Karpas-422 (cell line): ENCODE data around the gene CYSTM1. TPM values are rescaled to one million over a fixed set of nuclear protein-coding genes. Genes with fewer than 3 reads are reported as not detected.

Experiments used
- DNase-seq: peaks from one replicate; pipeline ENCODE4 v3.0.0-alpha.2; 2015
- H2AFZ ChIP-seq: fragments of 200-600 bp; sonication (generic); 2 replicates; pipeline ENCODE4 v1.6.1; 2014; ENCODE audit warnings: antibody characterized with exemption, low read length, mixed read lengths
- H3K27ac ChIP-seq: fragments of 200-600 bp; sonication (generic); 2 replicates; pipeline ENCODE4 v1.5.1; 2014; ENCODE audit warnings: mild to moderate bottlenecking, low read length, moderate library complexity
- H3K27me3 ChIP-seq: fragments of 200-600 bp; sonication (generic); 2 replicates; pipeline ENCODE4 v1.6.1; 2014; ENCODE audit warnings: low read length, mixed read lengths
- H3K36me3 ChIP-seq: fragments of 200-600 bp; sonication (generic); 2 replicates; pipeline ENCODE4 v1.6.1; 2014; ENCODE audit warnings: low read length, mixed read lengths; ENCODE audit not compliant: insufficient read depth
- H3K4me1 ChIP-seq: fragments of 200-600 bp; sonication (generic); 2 replicates; pipeline ENCODE4 v1.6.1; 2014; ENCODE audit warnings: mild to moderate bottlenecking, low read length, mixed read lengths
- H3K4me2 ChIP-seq: fragments of 200-600 bp; sonication (generic); 2 replicates; pipeline ENCODE4 v1.6.1; 2014; ENCODE audit warnings: low read length, low read depth, mild to moderate bottlenecking; ENCODE audit not compliant: poor library complexity, severe bottlenecking
- H3K4me3 ChIP-seq: fragments of 200-600 bp; sonication (generic); 2 replicates; pipeline ENCODE4 v1.5.1; 2014; ENCODE audit warnings: mild to moderate bottlenecking, antibody characterized with exemption, low read length, mixed read lengths
- H3K79me2 ChIP-seq: fragments of 200-600 bp; sonication (generic); 2 replicates; pipeline ENCODE4 v1.6.1; 2014; ENCODE audit warnings: mild to moderate bottlenecking, low read length, mixed read lengths
- H3K9ac ChIP-seq: fragments of 200-600 bp; sonication (generic); 2 replicates; pipeline ENCODE4 v1.6.0; 2014; ENCODE audit warnings: low read length
- H3K9me2 ChIP-seq: fragments of 200-600 bp; sonication (generic), shearing (Covaris generic); replicated peaks from 2 replicates; pipeline ENCODE4 v1.6.0; 2014; ENCODE audit warnings: mild to moderate bottlenecking, low read length, moderate library complexity; ENCODE audit not compliant: insufficient read depth
- H3K9me3 ChIP-seq: fragments of 300-700, 200-600 bp; sonication (generic); 2 replicates; pipeline ENCODE4 v1.6.1; 2014; ENCODE audit warnings: low read length, mixed read lengths
- H4K20me1 ChIP-seq: fragments of 200-600 bp; sonication (generic); 2 replicates; pipeline ENCODE4 v1.6.1; 2014; ENCODE audit warnings: mild to moderate bottlenecking, antibody characterized with exemption, low read length, low read depth; ENCODE audit not compliant: insufficient read depth
- total RNA-seq: library from RNA; depleted of rRNA; stranded (reverse); fragments of >200 nt; shearing (Covaris generic); gene quantifications from 2 replicates; pipeline ENCODE4 v1.2.3, GENCODE V29; 2014; ENCODE audit warnings: low replicate concordance

Gene CYSTM1
- total RNA-seq, 1 experiment from 2014 or later: 28.5 TPM

GRCh38 chr5:140262839-140263238 lies 87.9 kb downstream of the CYSTM1 start:
- Histone ChIP-seq H3K36me3 (peaks cover 9% of the 10 kb centered on the region), H3K79me2 (peaks cover 65% of the 10 kb centered on the region), H3K4me2 (no peak overlapping the region), H3K9me3 (no peaks in the 10 kb centered on the region), H2AFZ (no peak overlapping the region), H3K27me3 (no peaks in the 10 kb centered on the region), H3K4me3 (no peak overlapping the region), H4K20me1 (no peaks in the 10 kb centered on the region), H3K9ac (no peak overlapping the region), H3K9me2 (no peaks in the 10 kb centered on the region), H3K4me1 (peaks cover 7% of the 10 kb centered on the region), H3K27ac (no peak overlapping the region)
- DNase-seq: no peak

GRCh38 chr5:140265845-140266244 lies 90.9 kb downstream of the CYSTM1 start:
- no peak overlapping the region for H3K27ac ChIP-seq
- H4K20me1 ChIP-seq: no peaks in the 10 kb centered on the region
- peaks cover 10% of the 10 kb centered on the region for H3K4me1 ChIP-seq
- peaks cover 4% of the 10 kb centered on the region; the same call in 1 of the 2 replicates for H3K36me3 ChIP-seq
- no peaks in the 10 kb centered on the region for H3K9me3 ChIP-seq
- no peak overlapping the region for H3K9ac ChIP-seq
- no peak overlapping the region for H3K4me2 ChIP-seq
- no peak overlapping the region for H3K4me3 ChIP-seq
- no peak for DNase-seq
- no peak overlapping the region for H2AFZ ChIP-seq
- H3K79me2 ChIP-seq: peaks cover 57% of the 10 kb centered on the region
- no peaks in the 10 kb centered on the region for H3K27me3 ChIP-seq
- H3K9me2 ChIP-seq: no peaks in the 10 kb centered on the region

GRCh38 chr5:140266471-140267200 lies 91.6 kb downstream of the CYSTM1 start:
- H3K27ac ChIP-seq: no peak overlapping the region

GRCh38 chr5:140267201-140267540 lies 92.2 kb downstream of the CYSTM1 start:
- Histone ChIP-seq H3K9me2 (no peaks in the 10 kb centered on the region), H2AFZ (no peak overlapping the region), H3K4me2 (no peak overlapping the region), H4K20me1 (no peaks in the 10 kb centered on the region), H3K27me3 (no peaks in the 10 kb centered on the region), H3K9ac (no peak overlapping the region), H3K9me3 (no peaks in the 10 kb centered on the region), H3K36me3 (peaks cover 4% of the 10 kb centered on the region; the same call in 1 of the 2 replicates), H3K4me3 (no peak overlapping the region), H3K4me1 (peaks cover 10% of the 10 kb centered on the region), H3K27ac (no peak overlapping the region), H3K79me2 (peaks cover 52% of the 10 kb centered on the region)
- DNase-seq: no peak

More at GRCh38 chr5:140266471-140267200, 91.6 kb downstream of the CYSTM1 start:
- no peak overlapping the region for H2AFZ ChIP-seq
- H3K4me2 ChIP-seq: no peak overlapping the region
- no peak overlapping the region for H3K4me3 ChIP-seq
- H3K4me1 ChIP-seq: peaks cover 10% of the 10 kb centered on the region
- peaks cover 57% of the 10 kb centered on the region for H3K79me2 ChIP-seq
- no peak for DNase-seq
- no peaks in the 10 kb centered on the region for H3K9me3 ChIP-seq
- H3K9ac ChIP-seq: no peak overlapping the region
- H3K9me2 ChIP-seq: no peaks in the 10 kb centered on the region
- no peaks in the 10 kb centered on the region for H3K27me3 ChIP-seq
- peaks cover 4% of the 10 kb centered on the region; the same call in 1 of the 2 replicates for H3K36me3 ChIP-seq
- no peaks in the 10 kb centered on the region for H4K20me1 ChIP-seq

- no peak overlapping the region for H3K27ac ChIP-seq
- DNase-seq: no peak
- no peak overlapping the region for H3K4me2 ChIP-seq
- no peaks in the 10 kb centered on the region for H4K20me1 ChIP-seq
- no peaks in the 10 kb centered on the region for H3K9me3 ChIP-seq
- no peak overlapping the region for H2AFZ ChIP-seq
- H3K9me2 ChIP-seq: no peaks in the 10 kb centered on the region
- peaks cover 10% of the 10 kb centered on the region for H3K4me1 ChIP-seq
- no peak overlapping the region for H3K9ac ChIP-seq
- H3K36me3 ChIP-seq: 0 out of 2 replicates have a peak, but pooled peaks cover under 1% of the 10 kb centered on the region
- no peaks in the 10 kb centered on the region for H3K27me3 ChIP-seq
- peaks cover 48% of the 10 kb centered on the region for H3K79me2 ChIP-seq
- H3K4me3 ChIP-seq: no peak overlapping the region
These were observed 92.6 kb downstream of the CYSTM1 start for GRCh38 chr5:140267559-140268018.

GRCh38 chr5:140270008-140270407 lies 95.0 kb downstream of the CYSTM1 start:
- H3K4me2 ChIP-seq: no peak overlapping the region
- H4K20me1 ChIP-seq: no peaks in the 10 kb centered on the region
- H3K9me3 ChIP-seq: no peaks in the 10 kb centered on the region
- H3K4me1 ChIP-seq: peaks cover 10% of the 10 kb centered on the region
- no peaks in the 10 kb centered on the region for H3K36me3 ChIP-seq
- peaks cover 43% of the 10 kb centered on the region for H3K79me2 ChIP-seq
- no peak overlapping the region for H3K27ac ChIP-seq
- no peak for DNase-seq
- H3K27me3 ChIP-seq: no peaks in the 10 kb centered on the region
- H3K9ac ChIP-seq: no peak overlapping the region
- no peak overlapping the region for H3K4me3 ChIP-seq
- H3K9me2 ChIP-seq: no peaks in the 10 kb centered on the region
- no peak overlapping the region for H2AFZ ChIP-seq

GRCh38 chr5:140273401-140273877 lies 98.5 kb downstream of the CYSTM1 start:
- no peaks in the 10 kb centered on the region for H3K9me2 ChIP-seq
- H4K20me1 ChIP-seq: no peaks in the 10 kb centered on the region
- H3K4me2 ChIP-seq: no peak overlapping the region
- H3K27me3 ChIP-seq: no peaks in the 10 kb centered on the region
- H3K27ac ChIP-seq: no peak overlapping the region
- H3K4me1 ChIP-seq: no peaks in the 10 kb centered on the region
- H3K9ac ChIP-seq: no peak overlapping the region
- no peak for DNase-seq
- no peak overlapping the region for H3K4me3 ChIP-seq
- H3K36me3 ChIP-seq: no peaks in the 10 kb centered on the region
- H2AFZ ChIP-seq: no peak overlapping the region
- H3K9me3 ChIP-seq: no peaks in the 10 kb centered on the region
- H3K79me2 ChIP-seq: peaks cover 28% of the 10 kb centered on the region

GRCh38 chr5:140275837-140276236 lies 100.8 kb downstream of the CYSTM1 start:
- Histone ChIP-seq H3K9me2 (no peaks in the 10 kb centered on the region), H3K4me3 (no peak overlapping the region), H2AFZ (no peak overlapping the region), H3K36me3 (no peaks in the 10 kb centered on the region), H3K4me1 (no peaks in the 10 kb centered on the region), H3K4me2 (no peak overlapping the region), H3K9me3 (no peaks in the 10 kb centered on the region), H3K27ac (no peak overlapping the region), H3K9ac (no peak overlapping the region), H4K20me1 (no peaks in the 10 kb centered on the region), H3K27me3 (no peaks in the 10 kb centered on the region), H3K79me2 (peaks cover 24% of the 10 kb centered on the region)
- DNase-seq: no peak
